NCI-H460 (cell line): ENCODE measurements around the gene CCL18. TPM values are rescaled to one million over a fixed set of nuclear protein-coding genes. Genes with fewer than 3 reads are reported as not detected.

Source experiments
- small RNA-seq, 2 experiments: library from RNA; depleted of rRNA; stranded (forward); fragments of <200 nt; gene quantifications; one replicate each; pipeline ENCODE3, GENCODE V24; 2014
- total RNA-seq: library from RNA; depleted of rRNA; stranded (reverse); fragments of >200 nt; shearing (Covaris generic); gene quantifications from 2 replicates; pipeline ENCODE4 v1.2.3, GENCODE V29; 2014; rRNA removed

The CCL18 gene
- total RNA-seq, 1 experiment from 2014 or later = not detected

Small RNA genes lying within 50 kb of the gene (small RNA-seq; reads per million reads assigned to genes)
- 0 reads per million in 2 experiments for gene RN7SL301P

Other genes starting within 250 kb of the CCL18 start
- not detected in 2 replicates for gene HEATR9, start 195.4 kb upstream of the CCL18 start, total RNA-seq
- gene CCL5, start 183.9 kb upstream of the CCL18 start, total RNA-seq = not detected in 2 replicates
- gene RDM1, start 133.5 kb upstream of the CCL18 start, total RNA-seq = 3.2 and 5.2 TPM in 2 replicates
- not detected in 2 replicates for gene LYZL6, start 120.6 kb upstream of the CCL18 start, total RNA-seq
- gene CCL16, start 82.8 kb upstream of the CCL18 start, total RNA-seq = not detected in 2 replicates
- not detected in 2 replicates for gene CCL14, start 77.5 kb upstream of the CCL18 start, total RNA-seq
- not detected in 2 replicates for gene CCL15, start 62.7 kb upstream of the CCL18 start, total RNA-seq
- not detected in 2 replicates for gene CCL23, start 46.3 kb upstream of the CCL18 start, total RNA-seq
- gene CCL3, start 25.9 kb downstream of the CCL18 start, total RNA-seq = not detected in 2 replicates
- not detected in 2 replicates for gene CCL4, start 39.6 kb downstream of the CCL18 start, total RNA-seq
- 0.58 and 0.97 TPM in 2 replicates for gene TBC1D3B, start 112.4 kb downstream of the CCL18 start, total RNA-seq
- gene CCL3L1, start 132.5 kb downstream of the CCL18 start, total RNA-seq = not detected in 2 replicates
- gene CCL4L2, start 146.8 kb downstream of the CCL18 start, total RNA-seq = not detected in 2 replicates
- not detected in 2 replicates for gene TBC1D3I, start 200.3 kb downstream of the CCL18 start, total RNA-seq